SK-N-MC (cell line): ENCODE measurements around the gene ZKSCAN1.
A peak's percentile ranks its signal among the peaks of the same experiment; 100 is the strongest.

ENCODE experiments used
- DNase-seq: peaks from one replicate; pipeline ENCODE4 v3.0.0-alpha.2; 2011; ENCODE audit warnings: low read depth, low spot score
- H3K27ac ChIP-seq: fragments of 200-600 bp; sonication (generic); 2 replicates; pipeline ENCODE4 v1.5.1; 2016; ENCODE audit warnings: mixed run types
- H3K36me3 ChIP-seq: fragments of 200-600 bp; sonication (generic); 2 replicates; pipeline ENCODE4 v1.6.1; 2017; ENCODE audit warnings: antibody characterized with exemption, low read length, mixed read lengths; ENCODE audit not compliant: insufficient read depth
- H3K4me3 ChIP-seq: fragments of 200-600 bp; sonication (generic); 2 replicates; pipeline ENCODE4 v1.5.1; 2016
- H3K9ac ChIP-seq: fragments of 200-600 bp; sonication (generic); 2 replicates; pipeline ENCODE4 v1.8.0; 2017; ENCODE audit warnings: mixed run types, mixed read lengths; ENCODE audit not compliant: insufficient read length
- H3K9me3 ChIP-seq: fragments of 200-600 bp; sonication (generic); 2 replicates; pipeline ENCODE4 v1.6.1; 2017; ENCODE audit warnings: low read depth, mild to moderate bottlenecking, antibody characterized with exemption, low read length, moderate library complexity, mixed read lengths
- EZH2 ChIP-seq: fragments of 200-600 bp; sonication (generic); IDR thresholded peaks from one replicate; pipeline ENCODE4 v1.6.1; 2017; ENCODE audit warnings: antibody characterized with exemption
- FOXP2 ChIP-seq: optimal IDR thresholded peaks from 2 replicates; pipeline ENCODE3; 2011; ENCODE audit warnings: mild to moderate bottlenecking, moderate library complexity; ENCODE audit not compliant: insufficient read depth; ENCODE audit errors: extremely low read length, control extremely low read depth
- POLR2AphosphoS5 ChIP-seq: IDR thresholded peaks from 2 replicates; pipeline ENCODE4 v1.6.1; 2012; ENCODE audit warnings: mild to moderate bottlenecking, low read depth, low read length, borderline replicate concordance

The ZKSCAN1 gene

DNA sequence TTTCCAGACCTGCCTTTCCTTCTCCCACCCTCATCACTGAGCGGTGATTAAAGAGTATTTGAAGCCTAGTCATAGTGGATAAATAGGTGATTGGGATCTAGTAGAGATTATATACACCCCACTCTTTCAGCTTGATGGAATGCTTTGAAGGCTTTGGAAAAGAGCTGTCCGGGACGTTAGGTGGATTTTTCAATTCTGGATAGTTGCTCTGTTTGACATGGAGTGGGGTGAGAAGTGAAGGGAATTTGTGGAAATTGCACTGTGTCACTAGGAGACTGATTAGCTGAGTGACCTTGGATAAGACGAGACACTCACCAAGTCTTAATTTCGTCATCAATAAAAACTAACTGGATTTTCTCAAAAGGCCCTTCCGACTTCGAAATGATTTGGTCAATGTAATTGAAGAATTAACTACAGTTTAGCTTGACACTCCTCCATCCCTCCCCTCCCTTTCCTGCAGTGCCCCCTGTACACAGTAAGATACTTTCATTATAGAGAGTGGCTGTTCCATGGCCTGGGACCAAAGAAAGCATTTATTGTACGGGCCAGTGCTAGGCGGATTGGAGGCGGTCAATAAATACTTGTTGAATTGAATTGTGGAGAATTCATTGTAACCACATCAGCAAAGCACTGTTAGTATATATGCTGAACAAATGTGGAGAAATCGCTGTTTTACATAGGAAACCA, 962 bp downstream of the ZKSCAN1 start:
- Histone ChIP-seq H3K27ac (peak overlapping the region; percentile 83; the same call in 1 of the 2 replicates), H3K9me3 (no peaks in the 10 kb centered on the region), H3K36me3 (peaks cover 12% of the 10 kb centered on the region; the same call in 1 of the 2 replicates), H3K9ac (peak overlapping the region; percentile 99), H3K4me3 (peak overlapping the region; percentile 97)
- DNase-seq: no peak
- TF ChIP-seq EZH2 (no peak), POLR2AphosphoS5 (no peak), FOXP2 (no peak)

DNA sequence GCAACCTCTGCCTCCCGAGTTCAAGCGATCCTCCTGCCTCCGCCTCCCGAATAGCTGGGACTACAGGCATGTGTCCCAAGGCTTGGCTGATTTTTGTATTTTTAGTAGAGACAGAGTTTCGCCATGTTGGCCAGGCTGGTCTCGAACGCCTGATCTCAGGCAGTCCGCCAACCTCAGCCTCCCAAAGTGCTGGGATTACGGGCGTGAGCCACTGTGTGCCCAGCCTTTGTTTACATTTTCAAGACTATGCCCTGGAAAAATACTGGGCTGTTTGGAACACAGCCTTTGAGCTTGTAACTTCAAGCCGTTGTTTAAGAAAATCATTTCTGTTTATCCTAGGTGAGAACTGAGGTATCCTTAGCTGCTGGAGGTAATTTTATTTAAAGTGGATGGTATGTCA, 1.9 kb downstream of the ZKSCAN1 start:
- H3K36me3 ChIP-seq: peaks cover 21% of the 10 kb centered on the region; the same call in 1 of the 2 replicates
- no peak overlapping the region for H3K4me3 ChIP-seq
- no peaks in the 10 kb centered on the region for H3K9me3 ChIP-seq
- TF ChIP-seq POLR2AphosphoS5 (no peak), FOXP2 (no peak), EZH2 (no peak)
- no peak overlapping the region for H3K27ac ChIP-seq
- DNase-seq: no peak
- H3K9ac ChIP-seq: peak overlapping the region; percentile 99

DNA sequence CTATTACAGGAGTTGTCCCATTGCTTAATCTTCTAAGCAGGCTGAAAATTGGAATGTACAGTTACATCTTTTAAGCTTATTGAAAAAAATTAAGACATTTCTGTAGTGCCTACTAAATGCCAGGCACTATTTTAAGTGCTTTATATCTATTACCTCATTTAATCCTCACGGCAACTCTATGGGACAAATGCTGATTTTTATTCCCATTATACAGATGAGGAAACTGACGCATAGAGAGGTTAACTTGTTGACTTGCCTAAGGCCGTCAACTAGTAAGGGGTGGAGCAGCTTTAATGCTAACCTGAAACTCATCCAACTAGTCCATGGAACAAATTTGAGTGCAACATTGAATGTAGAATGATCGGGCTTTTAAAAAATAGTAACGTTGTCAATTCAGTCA, 2.5 kb downstream of the ZKSCAN1 start:
- H3K27ac ChIP-seq: no peak overlapping the region
- H3K9ac ChIP-seq: no peak overlapping the region
- no peak overlapping the region for H3K4me3 ChIP-seq

DNA sequence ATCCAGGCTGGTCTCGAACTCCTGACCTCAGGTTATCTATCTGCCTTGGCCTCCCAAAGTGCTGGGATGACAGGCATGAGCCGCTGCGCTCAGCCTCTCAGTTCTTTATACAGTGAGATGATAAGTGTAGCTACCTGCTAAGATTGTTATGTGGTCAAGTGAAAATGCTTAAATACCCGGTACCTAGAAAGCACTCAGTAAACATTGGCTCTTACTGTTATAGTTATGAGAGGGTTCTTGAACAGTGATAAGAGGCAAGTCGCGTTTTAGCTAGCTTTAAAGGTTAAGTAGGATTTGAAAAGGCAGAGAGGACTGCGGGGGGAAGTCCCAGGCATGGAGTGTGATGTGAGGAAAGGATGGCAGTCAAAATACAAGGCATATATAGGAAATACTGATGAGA, 4.5 kb downstream of the ZKSCAN1 start:
- H3K9me3 ChIP-seq: no peaks in the 10 kb centered on the region
- H3K9ac ChIP-seq: peak overlapping the region; percentile 32
- TF ChIP-seq EZH2: no peak
- TF ChIP-seq POLR2AphosphoS5: no peak
- TF ChIP-seq FOXP2: no peak
- H3K36me3 ChIP-seq: peaks cover 45% of the 10 kb centered on the region
- no peak overlapping the region for H3K4me3 ChIP-seq
- no peak for DNase-seq
- H3K27ac ChIP-seq: no peak overlapping the region

More for the DNA sequence above, 2.5 kb downstream of the ZKSCAN1 start:
- TF ChIP-seq EZH2 (no peak), FOXP2 (no peak), POLR2AphosphoS5 (no peak)
- H3K36me3 ChIP-seq: peaks cover 26% of the 10 kb centered on the region; the same call in 1 of the 2 replicates
- no peak for DNase-seq
- H3K9me3 ChIP-seq: no peaks in the 10 kb centered on the region

DNA sequence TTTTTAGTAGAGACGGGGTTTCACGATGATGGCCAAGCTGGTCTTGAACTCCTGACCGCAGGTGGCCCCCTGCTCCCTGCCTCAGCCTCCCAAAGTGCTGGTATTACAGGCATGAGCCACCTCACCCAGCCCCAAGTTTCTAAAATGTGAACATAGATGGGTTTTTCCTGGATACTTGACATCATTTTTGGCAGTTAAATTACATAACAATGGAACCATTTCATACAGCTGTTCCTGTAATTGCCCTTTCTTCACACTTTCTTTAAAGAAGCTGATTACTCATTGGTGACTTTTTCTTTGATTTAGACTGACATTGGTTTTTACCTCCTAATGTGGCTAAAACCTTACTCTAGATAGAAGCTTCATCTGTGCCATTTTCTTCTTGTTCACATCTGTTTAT, 5.9 kb downstream of the ZKSCAN1 start:
- Histone ChIP-seq H3K36me3 (peaks cover 58% of the 10 kb centered on the region), H3K27ac (no peak overlapping the region), H3K9me3 (no peaks in the 10 kb centered on the region), H3K4me3 (no peak overlapping the region), H3K9ac (no peak overlapping the region)
- DNase-seq: no peak
- no peak for TF ChIP-seq FOXP2
- no peak for TF ChIP-seq POLR2AphosphoS5
- TF ChIP-seq EZH2: no peak

DNA sequence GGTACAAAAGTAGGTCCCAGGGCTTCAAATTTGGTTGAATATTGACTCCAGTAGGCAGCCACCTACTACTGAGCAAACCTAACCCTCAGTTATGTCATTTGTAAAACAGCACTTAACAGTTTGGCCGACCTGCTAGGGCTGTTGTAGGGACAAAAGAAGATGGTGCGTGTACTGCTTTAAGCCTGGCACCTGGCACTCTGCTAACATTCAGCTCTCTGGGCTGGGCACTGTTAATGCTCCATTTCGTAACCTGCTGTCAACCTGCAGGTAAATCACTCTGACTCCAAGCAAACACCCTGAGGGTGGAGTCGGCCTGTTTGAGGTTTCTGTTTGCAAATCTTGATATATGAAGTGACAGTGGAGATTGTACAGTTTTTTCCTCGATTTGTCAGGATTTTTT, 7.2 kb downstream of the ZKSCAN1 start:
- Histone ChIP-seq H3K27ac (no peak overlapping the region), H3K4me3 (no peak overlapping the region), H3K36me3 (peaks cover 66% of the 10 kb centered on the region), H3K9me3 (no peaks in the 10 kb centered on the region), H3K9ac (no peak overlapping the region)
- TF ChIP-seq POLR2AphosphoS5: no peak
- TF ChIP-seq EZH2: no peak
- no peak for TF ChIP-seq FOXP2
- no peak for DNase-seq

DNA sequence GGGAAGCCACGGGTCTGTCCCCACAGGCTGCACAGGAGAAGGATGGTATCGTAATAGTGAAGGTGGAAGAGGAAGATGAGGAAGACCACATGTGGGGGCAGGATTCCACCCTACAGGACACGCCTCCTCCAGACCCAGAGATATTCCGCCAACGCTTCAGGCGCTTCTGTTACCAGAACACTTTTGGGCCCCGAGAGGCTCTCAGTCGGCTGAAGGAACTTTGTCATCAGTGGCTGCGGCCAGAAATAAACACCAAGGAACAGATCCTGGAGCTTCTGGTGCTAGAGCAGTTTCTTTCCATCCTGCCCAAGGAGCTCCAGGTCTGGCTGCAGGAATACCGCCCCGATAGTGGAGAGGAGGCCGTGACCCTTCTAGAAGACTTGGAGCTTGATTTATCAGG, 8.1 kb downstream of the ZKSCAN1 start:
- no peaks in the 10 kb centered on the region for H3K9me3 ChIP-seq
- no peak for TF ChIP-seq FOXP2
- TF ChIP-seq EZH2: no peak
- no peak for TF ChIP-seq POLR2AphosphoS5
- DNase-seq: no peak
- H3K9ac ChIP-seq: no peak overlapping the region
- peaks cover 66% of the 10 kb centered on the region for H3K36me3 ChIP-seq
- H3K4me3 ChIP-seq: no peak overlapping the region
- H3K27ac ChIP-seq: no peak overlapping the region

DNA sequence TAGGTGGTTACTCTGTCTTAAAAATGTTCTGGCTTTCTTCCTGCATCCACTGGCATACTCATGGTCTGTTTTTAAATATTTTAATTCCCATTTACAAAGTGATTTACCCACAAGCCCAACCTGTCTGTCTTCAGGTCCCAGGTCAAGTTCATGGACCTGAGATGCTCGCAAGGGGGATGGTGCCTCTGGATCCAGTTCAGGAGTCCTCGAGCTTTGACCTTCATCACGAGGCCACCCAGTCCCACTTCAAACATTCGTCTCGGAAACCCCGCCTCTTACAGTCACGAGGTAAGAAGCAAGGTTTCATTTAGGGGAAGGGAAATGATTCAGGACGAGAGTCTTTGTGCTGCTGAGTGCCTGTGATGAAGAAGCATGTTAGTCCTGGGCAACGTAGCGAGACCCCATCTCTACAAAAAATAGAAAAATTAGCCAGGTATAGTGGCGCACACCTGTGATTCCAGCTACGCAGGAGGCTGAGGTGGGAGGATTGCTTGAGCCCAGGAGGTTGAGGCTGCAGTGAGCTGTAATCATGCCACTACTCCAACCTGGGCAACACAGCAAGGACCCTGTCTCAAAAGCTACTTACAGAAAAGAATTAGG, 8.7 kb downstream of the ZKSCAN1 start:
- no peak for TF ChIP-seq FOXP2
- TF ChIP-seq POLR2AphosphoS5: no peak
- TF ChIP-seq EZH2: no peak
- Histone ChIP-seq H3K4me3 (no peak overlapping the region), H3K36me3 (peaks cover 60% of the 10 kb centered on the region), H3K9ac (no peak overlapping the region), H3K27ac (no peak overlapping the region), H3K9me3 (no peaks in the 10 kb centered on the region)
- DNase-seq: no peak

DNA sequence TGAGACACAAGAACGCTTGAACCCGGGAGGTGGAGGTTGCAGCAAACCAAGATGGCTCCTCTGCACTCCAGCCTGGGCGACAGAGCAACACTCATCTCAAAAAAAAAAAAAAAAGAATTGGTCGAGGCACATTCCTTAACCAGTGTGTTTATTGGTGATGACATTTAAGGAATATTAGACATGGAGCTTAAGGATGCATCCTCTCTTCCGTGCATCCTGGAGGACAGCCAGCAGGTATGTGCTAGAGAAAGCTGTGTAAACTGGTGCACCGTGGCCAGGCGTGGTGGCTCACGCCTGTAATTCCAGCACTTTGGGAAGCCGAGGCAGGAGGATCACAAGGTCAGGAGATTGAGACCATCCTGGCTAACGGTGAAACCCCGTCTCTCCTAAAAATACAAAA, 11.8 kb downstream of the ZKSCAN1 start:
- Histone ChIP-seq H3K9ac (no peak overlapping the region), H3K36me3 (peaks cover 74% of the 10 kb centered on the region), H3K4me3 (no peak overlapping the region), H3K27ac (no peak overlapping the region), H3K9me3 (no peaks in the 10 kb centered on the region)
- TF ChIP-seq FOXP2 (no peak), POLR2AphosphoS5 (no peak), EZH2 (no peak)
- DNase-seq: no peak
